H9 (cell line): Measurements from ENCODE around the gene SCAP. TPM values are rescaled to one million over a fixed set of nuclear protein-coding genes. Genes with fewer than 3 reads are reported as not detected.

Experiments
- DNase-seq: peaks from one replicate; pipeline ENCODE4 v3.0.0-alpha.2; 2017
- H2AFZ ChIP-seq: one replicate; pipeline ENCODE4 v1.6.1; 2013; ENCODE audit warnings: mild to moderate bottlenecking, low read length, control low read depth, moderate library complexity
- H2AK5ac ChIP-seq: 2 replicates; pipeline ENCODE4 v1.6.1; 2013; ENCODE audit warnings: low read length, control low read depth, mixed read lengths; ENCODE audit not compliant: insufficient read length
- H2BK120ac ChIP-seq: one replicate; pipeline ENCODE4 v1.6.1; 2013; ENCODE audit warnings: low read depth, mild to moderate bottlenecking, low read length, control low read depth, inconsistent platforms; ENCODE audit not compliant: poor library complexity, severe bottlenecking
- H2BK12ac ChIP-seq: 2 replicates; pipeline ENCODE4 v1.6.1; 2013; ENCODE audit warnings: low read length, control low read depth, mixed read lengths, low read depth; ENCODE audit not compliant: insufficient read length
- H2BK15ac ChIP-seq: 2 replicates; pipeline ENCODE4 v1.6.1; 2013; ENCODE audit warnings: low read depth, low read length, control low read depth
- H2BK20ac ChIP-seq: one replicate; pipeline ENCODE4 v1.6.1; 2013; ENCODE audit warnings: low read depth, mild to moderate bottlenecking, low read length, control low read depth, inconsistent platforms; ENCODE audit not compliant: poor library complexity, severe bottlenecking
- H2BK5ac ChIP-seq: 2 replicates; pipeline ENCODE4 v1.6.1; 2013; ENCODE audit warnings: low read length, control low read depth, mixed read lengths; ENCODE audit not compliant: insufficient read length
- H3K14ac ChIP-seq: 2 replicates; pipeline ENCODE4 v1.6.1; 2013; ENCODE audit warnings: low read length, control low read depth; ENCODE audit not compliant: insufficient read depth
- H3K18ac ChIP-seq: 2 replicates; pipeline ENCODE4 v1.6.1; 2013; ENCODE audit warnings: low read depth, mild to moderate bottlenecking, mixed read lengths, low read length, control low read depth; ENCODE audit not compliant: insufficient read length
- H3K23ac ChIP-seq: 2 replicates; pipeline ENCODE4 v1.6.1; 2013; ENCODE audit warnings: low read length, control low read depth, mixed read lengths, low read depth; ENCODE audit not compliant: insufficient read length
- H3K23me2 ChIP-seq: 2 replicates; pipeline ENCODE4 v1.6.1; 2013; ENCODE audit warnings: low read depth, mild to moderate bottlenecking, mixed read lengths, low read length, control low read depth; ENCODE audit not compliant: insufficient read length, poor library complexity, severe bottlenecking
- H3K27ac ChIP-seq: 2 replicates; pipeline ENCODE4 v1.5.1; 2013; ENCODE audit warnings: low read length, control low read depth, mixed read lengths, low read depth; ENCODE audit not compliant: insufficient read length
- H3K27me3 ChIP-seq: 2 replicates; pipeline ENCODE4 v1.6.1; 2013; ENCODE audit warnings: low read length, control low read depth, inconsistent platforms; ENCODE audit not compliant: insufficient read depth
- H3K4ac ChIP-seq: 2 replicates; pipeline ENCODE4 v1.6.1; 2013; ENCODE audit warnings: low read depth, mild to moderate bottlenecking, control low read depth, inconsistent platforms, low read length, moderate library complexity
- H3K4me1 ChIP-seq: 2 replicates; pipeline ENCODE4 v1.6.1; 2013; ENCODE audit warnings: low read length, control low read depth, inconsistent platforms; ENCODE audit not compliant: insufficient read depth
- H3K4me2 ChIP-seq: 2 replicates; pipeline ENCODE4 v1.6.1; 2013; ENCODE audit warnings: low read length, control low read depth, mixed read lengths; ENCODE audit not compliant: insufficient read length, insufficient read depth
- H3K56ac ChIP-seq: 2 replicates; pipeline ENCODE4 v1.6.1; 2013; ENCODE audit warnings: low read depth, mild to moderate bottlenecking, mixed read lengths, low read length, control low read depth; ENCODE audit not compliant: insufficient read length
- H3K79me1 ChIP-seq: 2 replicates; pipeline ENCODE4 v1.6.1; 2013; ENCODE audit warnings: low read depth, mild to moderate bottlenecking, moderate library complexity, low read length, control low read depth, inconsistent platforms; ENCODE audit not compliant: insufficient read depth, poor library complexity, severe bottlenecking
- H3K79me2 ChIP-seq: 2 replicates; pipeline ENCODE4 v1.6.1; 2013; ENCODE audit warnings: low read length, control low read depth, inconsistent platforms; ENCODE audit not compliant: insufficient read depth
- H3K9ac ChIP-seq: 2 replicates; pipeline ENCODE4 v1.6.1; 2013; ENCODE audit warnings: low read length, control low read depth, mixed read lengths; ENCODE audit not compliant: insufficient read length; ENCODE audit errors: extremely low read depth
- H3K9me3 ChIP-seq: one replicate; pipeline ENCODE4 v1.6.1; 2013; ENCODE audit warnings: low read depth, low read length, inconsistent platforms; ENCODE audit not compliant: control insufficient read depth
- H3T11ph ChIP-seq: one replicate; pipeline ENCODE4 v1.6.1; 2013; ENCODE audit warnings: mild to moderate bottlenecking, low read length, control low read depth, inconsistent platforms
- H4K20me1 ChIP-seq: one replicate; pipeline ENCODE4 v1.6.1; 2013; ENCODE audit not compliant: control insufficient read depth, insufficient read length, insufficient read depth
- H4K5ac ChIP-seq: 2 replicates; pipeline ENCODE4 v1.6.1; 2013; ENCODE audit warnings: low read depth, mild to moderate bottlenecking, mixed read lengths, low read length, control low read depth; ENCODE audit not compliant: insufficient read length
- H4K8ac ChIP-seq: replicated peaks from 2 replicates; pipeline ENCODE4 v1.6.1; 2013; ENCODE audit warnings: low read length, control low read depth, mixed read lengths, low read depth; ENCODE audit not compliant: insufficient read length
- H4K91ac ChIP-seq: 2 replicates; pipeline ENCODE4 v1.6.1; 2013; ENCODE audit warnings: low read depth, mild to moderate bottlenecking, moderate library complexity, mixed read lengths, low read length, control low read depth; ENCODE audit not compliant: insufficient read length
- H3K27ac Mint-ChIP-seq, 3 experiments: 2 replicates in 2 of 3; 3 replicates in 1 of 3; pipeline ENCODE4 v1.8.0; 2020 to 2021; ENCODE audit warnings: mixed read lengths in 3 of 3, mild to moderate bottlenecking in 1 of 3, moderate library complexity in 1 of 3
- H3K27me3 Mint-ChIP-seq: 2 replicates; pipeline ENCODE4 v1.8.0; 2021; ENCODE audit warnings: low read depth, mild to moderate bottlenecking, moderate library complexity, mixed read lengths
- H3K36me3 Mint-ChIP-seq, 3 experiments: 2 replicates in 2 of 3; 3 replicates in 1 of 3; pipeline ENCODE4 v1.8.0; 2020 to 2021; ENCODE audit warnings: low read depth in 3 of 3, mixed read lengths in 3 of 3; ENCODE audit not compliant: insufficient read depth in 1 of 3
- H3K4me1 Mint-ChIP-seq, 2 experiments: 2 replicates each; pipeline ENCODE4 v1.8.0; 2020; ENCODE audit warnings: mixed read lengths in 2 of 2
- H3K4me3 Mint-ChIP-seq, 2 experiments: 2 replicates in 1 of 2; 3 replicates in 1 of 2; pipeline ENCODE4 v1.8.0; 2020 to 2021; ENCODE audit warnings: mild to moderate bottlenecking in 2 of 2, mixed read lengths in 2 of 2, moderate library complexity in 1 of 2
- H3K9me3 Mint-ChIP-seq, 2 experiments: 2 replicates in 1 of 2; 3 replicates in 1 of 2; pipeline ENCODE4 v1.8.0; 2020; ENCODE audit warnings: mild to moderate bottlenecking in 2 of 2, mixed read lengths in 2 of 2, moderate library complexity in 1 of 2
- CTCF ChIP-seq: fragments of 200-600 bp; sonication (generic); conservative IDR thresholded peaks from 3 replicates; pipeline ENCODE4 v1.8.0; 2021; ENCODE audit warnings: antibody characterized with exemption, mild to moderate bottlenecking
- WGBS: extraction: QIAGEN DNeasy Blood & Tissue Kit; methylation state at CpG from one replicate; pipeline ENCODE4 v1.1.7; 2013; ENCODE audit warnings: missing lambda C conversion rate, low lambda C conversion rate, mixed read lengths; ENCODE audit not compliant: insufficient read length; ENCODE audit errors: extremely low coverage; 5-methylcytosine and 5-hydroxymethylcytosine counted together
- total RNA-seq: library from RNA; stranded (reverse); gene quantifications from 2 replicates; pipeline ENCODE4 v1.2.1, GENCODE V29; 2021

SCAP gene
- total RNA-seq, 1 experiment from 2014 or later, result 104 TPM

GRCh38 chr3:47475029-47475569 lies 642 bp downstream of the SCAP start:
- Histone ChIP-seq H2BK12ac (no peak overlapping the region), H3K9me3 (no peaks in the 10 kb centered on the region), H3K18ac (no peak overlapping the region), H3K79me1 (peaks cover 8% of the 10 kb centered on the region), H3K4ac (no peak overlapping the region), H2AFZ (no peak overlapping the region), H3T11ph (no peak overlapping the region), H3K79me2 (peaks cover 25% of the 10 kb centered on the region; the same call in 1 of the 2 replicates), H3K4me2 (peak overlapping the region; percentile 80), H2AK5ac (no peak overlapping the region), H3K9ac (peak overlapping the region; percentile 31), H3K23me2 (no peaks in the 10 kb centered on the region), H3K56ac (no peak overlapping the region), H2BK15ac (no peak overlapping the region), H3K23ac (no peak overlapping the region), H3K27ac (no peak overlapping the region), H4K8ac (no peak overlapping the region), H2BK20ac (no peak overlapping the region), H2BK5ac (no peak overlapping the region), H4K20me1 (no peaks in the 10 kb centered on the region), H4K91ac (no peak overlapping the region), H3K4me1 (no peaks in the 10 kb centered on the region), H4K5ac (no peak overlapping the region), H3K14ac (peak overlapping the region; percentile 67; the same call in 1 of the 2 replicates), H2BK120ac (no peak overlapping the region), H3K27me3 (no peaks in the 10 kb centered on the region)
- no peak for TF ChIP-seq CTCF
- peaks cover 29 to 37% of the 10 kb centered on the region in 2 experiments for H3K4me1 Mint-ChIP-seq
- H3K27ac Mint-ChIP-seq, result peak overlapping the region; percentile 57 to 88 (median 68); a peak in 6 of 7 replicates
- no CpG with 5 or more reads among the region's 24 CpGs for WGBS
- no peaks in the 10 kb centered on the region for H3K27me3 Mint-ChIP-seq
- no peak for DNase-seq
- no peaks in the 10 kb centered on the region; a peak in 2 of 5 replicates for H3K9me3 Mint-ChIP-seq
- H3K36me3 Mint-ChIP-seq, result peaks cover 0 to 4% (median 0%) of the 10 kb centered on the region in 3 experiments; a peak in 2 of 7 replicates
- H3K4me3 Mint-ChIP-seq, result peak overlapping the region; percentile 90 to 93
